Fibroblast of skin of scalp (primary cell): ENCODE results near the gene EEF1E1.
"Not testable (repeated sequence)": the region's sequence is repeated elsewhere in the genome, so short reads cannot be mapped to it uniquely, and the experiment has no call there.

Experiments
- DNase-seq: peaks from one replicate; pipeline ENCODE4 v3.0.0-alpha.2; 2013

EEF1E1 gene

DNA sequence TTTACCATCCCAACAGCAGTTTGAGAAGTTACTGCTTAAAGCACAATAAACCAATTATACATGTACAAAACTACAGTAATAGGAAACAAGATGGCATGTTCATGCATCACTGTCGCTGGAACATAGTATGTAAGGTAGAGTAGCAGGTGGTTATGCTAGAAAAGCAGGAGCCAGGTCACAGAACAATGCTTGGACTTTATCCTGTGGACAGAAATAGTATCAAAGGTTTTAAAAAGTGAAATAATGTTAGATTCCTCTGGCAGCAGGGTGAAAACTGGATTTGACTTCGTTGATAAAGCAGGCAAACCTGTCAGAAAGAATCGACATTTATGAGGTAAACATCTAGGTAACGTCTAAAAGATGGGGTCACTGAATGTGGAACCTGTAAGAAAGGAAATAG, 40.6 kb downstream of the EEF1E1 start:
- no peak for DNase-seq

DNA sequence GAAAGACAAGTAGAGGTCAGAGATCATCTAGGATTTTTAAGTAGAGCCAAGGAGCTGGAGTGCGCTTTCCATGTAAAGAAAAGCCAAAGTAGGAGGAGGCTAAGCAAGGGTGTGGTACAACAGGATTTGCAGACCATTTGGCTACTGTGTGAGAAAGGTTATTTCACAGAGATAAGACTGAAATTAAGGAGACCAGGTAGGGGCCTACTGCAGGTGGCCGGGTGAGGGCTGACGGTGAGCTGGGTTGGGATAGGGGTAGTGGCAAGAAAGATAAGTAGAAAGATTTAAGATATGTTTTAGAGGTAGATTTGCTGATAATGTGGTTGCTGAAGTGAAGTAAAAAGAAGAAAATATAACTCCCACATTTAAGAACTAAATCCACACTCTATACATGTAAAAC, 42.0 kb downstream of the EEF1E1 start:
- DNase-seq = no peak

DNA sequence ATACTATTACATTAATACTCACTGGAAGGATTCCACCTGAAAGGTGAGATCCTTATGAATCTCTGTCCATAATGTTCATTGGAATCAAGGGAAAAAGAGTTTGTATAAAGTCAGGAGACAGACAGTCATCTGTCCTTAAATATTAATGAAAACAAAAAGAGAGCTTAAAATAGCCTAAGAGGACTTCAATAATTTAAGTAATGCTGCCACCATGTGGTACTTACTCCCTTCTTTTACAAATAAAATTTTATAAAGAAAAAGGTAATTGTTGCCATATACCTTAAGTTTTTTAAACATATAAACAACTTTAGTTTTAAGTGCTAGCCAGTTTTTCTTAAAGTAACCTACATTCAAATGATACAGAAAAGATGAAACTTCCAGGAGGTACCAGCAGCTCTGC, 43.2 kb downstream of the EEF1E1 start:
- peak; percentile 41 for DNase-seq

DNA sequence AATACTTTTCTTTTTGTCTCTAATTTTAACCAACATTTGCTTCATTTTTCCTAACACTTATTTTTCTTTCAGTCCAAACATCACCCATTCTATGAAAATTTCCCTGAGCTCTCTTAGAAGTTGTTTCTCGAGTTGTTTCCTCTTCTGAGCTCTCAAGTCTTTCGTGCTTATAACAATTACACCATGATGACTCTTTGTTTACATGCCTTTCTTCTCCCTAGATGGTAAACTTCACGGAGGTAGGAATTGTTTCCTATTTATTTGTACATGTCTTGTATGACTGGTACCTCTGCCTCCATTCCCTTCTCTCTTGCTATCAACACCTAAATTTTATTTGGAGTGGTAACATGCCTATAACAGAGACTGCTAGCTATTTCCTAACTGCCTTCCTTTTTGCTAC, 44.6 kb downstream of the EEF1E1 start:
- no peak for DNase-seq

DNA sequence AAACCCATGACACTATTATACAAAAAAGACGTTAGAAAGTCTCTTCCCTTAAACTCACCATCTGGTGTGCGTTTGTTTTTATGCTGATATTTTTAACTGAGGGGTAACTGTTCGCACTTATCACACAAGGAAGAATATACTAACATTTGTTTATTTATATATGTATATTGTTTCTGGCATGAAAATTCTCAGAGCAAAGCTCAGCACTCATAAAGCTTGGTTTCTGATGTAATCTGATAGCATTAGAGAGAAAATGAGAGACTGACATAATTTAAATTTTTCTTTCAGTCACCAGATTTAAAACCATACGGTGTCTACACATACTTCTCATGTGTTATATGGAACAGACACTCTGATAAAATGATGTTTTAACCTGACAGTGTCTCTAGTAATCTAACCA, 45.1 kb downstream of the EEF1E1 start:
- peak; percentile 33 for DNase-seq

DNA sequence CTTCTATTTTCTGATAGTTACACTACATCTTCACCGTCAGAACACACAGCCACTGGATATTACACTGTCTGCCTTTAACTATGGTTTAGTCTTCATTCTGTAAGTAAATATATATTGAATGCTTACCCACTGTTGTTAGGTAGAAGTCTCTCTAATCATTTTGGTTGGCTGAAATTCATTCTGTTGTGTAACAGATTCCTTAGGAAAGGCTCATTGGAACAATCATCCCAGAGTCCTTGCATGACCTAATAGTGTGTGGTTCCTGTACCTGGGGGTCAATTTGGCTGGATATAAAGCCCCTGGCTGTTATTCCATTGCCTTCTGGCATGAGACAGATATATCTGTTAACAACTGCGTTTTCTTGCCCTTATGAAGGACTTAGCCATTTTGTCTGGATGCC, 48.1 kb downstream of the EEF1E1 start:
- DNase-seq = no peak

DNA sequence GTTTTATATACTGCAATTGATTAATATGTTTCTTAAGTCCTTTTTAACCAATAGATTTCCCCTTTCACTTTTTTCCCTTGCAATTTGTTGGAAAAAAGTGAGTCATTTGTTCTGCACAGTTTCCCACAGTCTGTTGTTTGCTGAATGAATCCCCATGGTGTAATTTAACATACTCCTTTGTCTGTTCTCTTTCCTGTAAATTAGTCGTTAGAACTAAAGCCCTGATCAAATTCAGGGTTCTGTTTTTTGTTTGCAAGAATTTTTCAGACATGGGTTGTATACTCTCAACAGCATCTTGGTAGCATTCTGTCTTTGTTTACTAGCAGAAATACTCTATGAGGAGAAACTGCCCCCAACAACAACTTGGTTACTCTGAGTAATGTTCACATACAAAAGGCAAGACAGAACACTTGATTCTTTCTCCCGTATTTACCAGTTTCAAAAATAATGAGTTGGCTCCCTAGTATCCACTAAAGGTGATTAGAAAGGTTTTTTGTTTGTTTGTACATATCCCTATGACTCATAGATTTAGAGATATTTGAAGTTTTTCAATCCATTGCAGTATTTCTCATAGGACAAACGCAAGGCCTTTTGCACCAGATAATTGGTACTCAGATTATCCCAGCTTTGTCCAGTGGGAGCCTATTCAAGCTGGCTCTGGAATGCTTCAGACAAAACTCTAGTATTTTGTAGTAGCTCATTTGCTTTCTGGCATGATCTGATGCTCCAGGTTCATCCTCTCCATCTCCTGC, 54.6 kb downstream of the EEF1E1 start:
- peak; percentile 18 for DNase-seq

DNA sequence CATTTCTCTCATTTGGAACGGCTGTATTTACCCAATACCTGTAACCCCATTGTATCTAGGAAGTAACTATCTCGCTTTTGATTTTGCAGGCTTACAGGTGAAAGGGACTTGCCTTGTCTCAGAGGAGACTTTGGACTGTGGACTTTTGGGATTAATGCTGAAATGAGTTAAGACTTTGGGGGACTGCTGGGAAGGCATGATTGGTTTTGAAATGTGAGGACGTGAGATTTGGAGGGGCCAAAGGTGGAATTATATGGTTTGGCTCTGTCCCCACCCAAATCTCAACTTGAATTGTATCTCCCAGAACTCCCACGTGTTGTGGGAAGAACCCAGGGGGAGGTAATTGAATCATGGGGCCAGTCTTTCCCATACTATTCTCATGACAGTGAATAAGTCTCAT, 56.6 kb downstream of the EEF1E1 start:
- DNase-seq = not testable (repeated sequence)

DNA sequence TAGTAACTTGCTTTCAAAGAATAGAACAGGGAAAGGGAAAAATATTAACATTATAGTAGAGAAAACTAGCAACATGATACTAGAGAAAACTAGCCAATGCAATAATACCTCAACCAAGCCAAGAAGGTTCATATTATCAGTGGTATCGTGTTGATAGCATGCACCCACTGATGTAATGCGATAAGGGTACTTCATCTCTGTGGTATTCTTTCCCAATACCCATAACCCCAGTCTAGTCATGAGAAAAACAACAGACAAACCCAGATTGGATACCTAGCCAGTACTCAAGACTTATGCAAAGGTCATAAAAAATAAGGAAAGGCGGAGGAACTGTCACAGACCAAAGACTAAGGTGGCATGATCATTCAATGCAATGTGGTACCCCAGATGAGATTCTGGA, 59.1 kb downstream of the EEF1E1 start:
- no peak for DNase-seq

DNA sequence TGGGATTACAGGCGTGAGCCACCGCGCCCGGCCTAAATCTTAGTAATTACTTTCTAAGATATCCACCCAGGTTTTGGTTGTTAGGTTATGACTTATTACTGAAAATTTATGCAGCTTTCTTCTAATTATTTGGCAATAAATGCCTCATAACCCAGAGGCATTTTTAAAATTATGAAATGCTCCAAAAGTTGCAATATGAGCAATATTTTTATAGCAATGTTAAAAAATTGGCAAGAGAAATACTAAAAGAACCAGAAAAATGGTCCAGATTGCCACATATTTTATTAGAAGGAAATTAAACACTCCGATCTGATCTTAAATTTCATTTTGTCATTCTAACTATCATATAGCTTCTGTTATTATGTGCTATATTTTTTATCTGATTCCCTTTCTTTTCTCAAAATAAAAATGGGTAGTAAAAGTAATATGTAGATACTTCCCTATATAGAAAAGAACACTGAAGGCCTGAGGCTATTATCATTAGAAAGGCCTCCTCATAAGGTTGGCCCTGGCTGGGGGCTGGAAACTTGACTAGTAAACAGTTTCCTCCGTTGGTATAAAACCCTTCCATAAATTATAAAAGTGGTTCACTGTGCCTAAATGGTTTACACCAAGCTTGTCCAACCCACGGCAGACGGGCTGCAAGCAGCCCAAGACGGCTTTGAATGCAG, 60.3 kb downstream of the EEF1E1 start:
- DNase-seq = no peak

DNA sequence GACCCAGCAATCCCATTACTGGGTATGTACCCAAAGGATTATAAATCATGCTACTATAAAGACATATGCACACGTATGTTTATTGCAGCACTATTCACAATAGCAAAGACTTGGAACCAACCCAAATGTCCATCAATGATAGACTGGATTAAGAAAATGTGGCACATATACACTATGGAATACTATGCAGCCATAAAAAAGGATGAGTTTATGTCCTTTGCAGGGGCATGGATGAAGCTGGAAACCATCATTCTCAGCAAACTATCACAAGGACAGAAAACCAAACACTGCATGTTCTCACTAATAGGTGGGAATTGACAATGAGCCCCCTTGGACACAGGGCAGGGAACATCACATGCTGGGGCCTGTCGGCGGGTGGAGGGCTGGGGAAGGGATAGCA, 68.2 kb downstream of the EEF1E1 start:
- not testable (repeated sequence) for DNase-seq

DNA sequence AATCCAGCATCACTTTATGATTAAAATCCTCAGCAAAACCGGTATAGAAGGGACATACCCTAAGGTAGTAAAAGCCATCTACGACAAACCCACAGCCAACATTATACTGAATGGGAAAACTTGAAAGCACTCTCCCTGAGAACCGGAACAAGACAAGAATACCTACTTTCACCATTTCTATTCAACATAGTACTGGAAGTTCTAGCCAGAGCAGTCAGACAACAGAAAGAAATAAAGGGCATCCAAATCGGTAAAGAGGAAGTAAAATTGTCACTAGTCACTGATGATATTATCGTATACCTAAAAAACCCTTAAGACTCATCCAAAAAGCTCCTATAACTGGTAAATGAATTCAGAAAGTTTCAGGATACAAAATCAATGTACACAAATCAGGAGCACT, 71.4 kb downstream of the EEF1E1 start:
- no peak for DNase-seq
